Liver (tissue), 3 donors: ENCODE results near the gene ALDH1B1.

Experiments
- EGR1 ChIP-seq, 2 donors: IDR thresholded peaks; 2 replicates each; pipeline ENCODE4 v1.6.1; 2016 to 2018; ENCODE audit warnings: antibody characterized with exemption in 2 of 2, low read depth in 2 of 2
- GABPA ChIP-seq, 2 donors: IDR thresholded peaks in 1 of 2; conservative IDR thresholded peaks in 1 of 2; 2 replicates each; pipeline ENCODE4 v1.6.1; 2016; ENCODE audit warnings: antibody characterized with exemption in 2 of 2, mild to moderate bottlenecking in 1 of 2, moderate library complexity in 1 of 2
- HNF4G ChIP-seq: IDR thresholded peaks from 2 replicates; pipeline ENCODE4 v1.6.1; 2016; ENCODE audit warnings: antibody characterized with exemption
- RAD21 ChIP-seq, 2 donors: IDR thresholded peaks; 2 replicates each; pipeline ENCODE4 v1.6.1; 2016; ENCODE audit warnings: antibody characterized with exemption in 2 of 2, mild to moderate bottlenecking in 2 of 2
- SP1 ChIP-seq: IDR thresholded peaks from 2 replicates; pipeline ENCODE4 v1.6.1; 2018; ENCODE audit warnings: antibody characterized with exemption, mild to moderate bottlenecking
- TAF1 ChIP-seq: conservative IDR thresholded peaks from 2 replicates; pipeline ENCODE4 v1.6.1; 2016; ENCODE audit warnings: antibody characterized with exemption, mild to moderate bottlenecking
- YY1 ChIP-seq: IDR thresholded peaks from 2 replicates; pipeline ENCODE4 v1.6.1; 2016; ENCODE audit warnings: antibody characterized with exemption, mild to moderate bottlenecking
- TF ChIP-seq, protein P1 (sequence below): IDR thresholded peaks from 2 replicates; pipeline ENCODE4 v1.6.1; 2016; ENCODE audit warnings: antibody characterized with exemption, mild to moderate bottlenecking
- TF ChIP-seq, protein P2 (sequence below): fragments of 150-350 bp; IDR thresholded peaks from 2 replicates; pipeline ENCODE4 v1.5.1; 2017; ENCODE audit warnings: improper control_type of control experiment, low read depth, low read length; ENCODE audit not compliant: missing input control
- TF ChIP-seq, protein P3 (sequence below): IDR thresholded peaks from 2 replicates; pipeline ENCODE4 v1.6.1; 2016; ENCODE audit warnings: antibody characterized with exemption
- TF ChIP-seq, protein P4 (sequence below): IDR thresholded peaks from 2 replicates; pipeline ENCODE4 v1.6.1; 2016; ENCODE audit warnings: antibody characterized with exemption
- donor health status: healthy.
- donor health status: healthy.

DNA sequence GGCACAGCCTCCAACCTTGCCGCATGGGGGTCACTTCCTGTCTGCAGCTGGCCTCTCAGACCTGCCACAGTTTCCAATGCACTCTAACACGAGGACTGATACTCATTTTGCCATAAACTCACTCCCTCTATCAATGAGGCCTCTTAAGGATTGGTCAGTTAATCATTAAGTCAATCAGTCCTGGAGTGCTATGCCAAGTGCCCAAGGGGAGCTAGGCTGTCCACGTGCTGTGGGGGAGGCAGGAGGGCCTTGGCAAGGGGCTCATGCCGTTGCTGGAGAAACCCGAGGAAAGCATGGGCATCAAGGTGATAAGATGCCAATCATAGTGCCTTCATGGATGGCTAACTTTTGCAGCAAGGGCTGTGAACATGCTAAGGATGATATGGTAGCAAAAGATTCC lies 1.7 kb upstream of the ALDH1B1 start:
- no peak for TF ChIP-seq HNF4G
- TF ChIP-seq, protein P1, sequence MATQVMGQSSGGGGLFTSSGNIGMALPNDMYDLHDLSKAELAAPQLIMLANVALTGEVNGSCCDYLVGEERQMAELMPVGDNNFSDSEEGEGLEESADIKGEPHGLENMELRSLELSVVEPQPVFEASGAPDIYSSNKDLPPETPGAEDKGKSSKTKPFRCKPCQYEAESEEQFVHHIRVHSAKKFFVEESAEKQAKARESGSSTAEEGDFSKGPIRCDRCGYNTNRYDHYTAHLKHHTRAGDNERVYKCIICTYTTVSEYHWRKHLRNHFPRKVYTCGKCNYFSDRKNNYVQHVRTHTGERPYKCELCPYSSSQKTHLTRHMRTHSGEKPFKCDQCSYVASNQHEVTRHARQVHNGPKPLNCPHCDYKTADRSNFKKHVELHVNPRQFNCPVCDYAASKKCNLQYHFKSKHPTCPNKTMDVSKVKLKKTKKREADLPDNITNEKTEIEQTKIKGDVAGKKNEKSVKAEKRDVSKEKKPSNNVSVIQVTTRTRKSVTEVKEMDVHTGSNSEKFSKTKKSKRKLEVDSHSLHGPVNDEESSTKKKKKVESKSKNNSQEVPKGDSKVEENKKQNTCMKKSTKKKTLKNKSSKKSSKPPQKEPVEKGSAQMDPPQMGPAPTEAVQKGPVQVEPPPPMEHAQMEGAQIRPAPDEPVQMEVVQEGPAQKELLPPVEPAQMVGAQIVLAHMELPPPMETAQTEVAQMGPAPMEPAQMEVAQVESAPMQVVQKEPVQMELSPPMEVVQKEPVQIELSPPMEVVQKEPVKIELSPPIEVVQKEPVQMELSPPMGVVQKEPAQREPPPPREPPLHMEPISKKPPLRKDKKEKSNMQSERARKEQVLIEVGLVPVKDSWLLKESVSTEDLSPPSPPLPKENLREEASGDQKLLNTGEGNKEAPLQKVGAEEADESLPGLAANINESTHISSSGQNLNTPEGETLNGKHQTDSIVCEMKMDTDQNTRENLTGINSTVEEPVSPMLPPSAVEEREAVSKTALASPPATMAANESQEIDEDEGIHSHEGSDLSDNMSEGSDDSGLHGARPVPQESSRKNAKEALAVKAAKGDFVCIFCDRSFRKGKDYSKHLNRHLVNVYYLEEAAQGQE, result no peak
- TF ChIP-seq, protein P2, sequence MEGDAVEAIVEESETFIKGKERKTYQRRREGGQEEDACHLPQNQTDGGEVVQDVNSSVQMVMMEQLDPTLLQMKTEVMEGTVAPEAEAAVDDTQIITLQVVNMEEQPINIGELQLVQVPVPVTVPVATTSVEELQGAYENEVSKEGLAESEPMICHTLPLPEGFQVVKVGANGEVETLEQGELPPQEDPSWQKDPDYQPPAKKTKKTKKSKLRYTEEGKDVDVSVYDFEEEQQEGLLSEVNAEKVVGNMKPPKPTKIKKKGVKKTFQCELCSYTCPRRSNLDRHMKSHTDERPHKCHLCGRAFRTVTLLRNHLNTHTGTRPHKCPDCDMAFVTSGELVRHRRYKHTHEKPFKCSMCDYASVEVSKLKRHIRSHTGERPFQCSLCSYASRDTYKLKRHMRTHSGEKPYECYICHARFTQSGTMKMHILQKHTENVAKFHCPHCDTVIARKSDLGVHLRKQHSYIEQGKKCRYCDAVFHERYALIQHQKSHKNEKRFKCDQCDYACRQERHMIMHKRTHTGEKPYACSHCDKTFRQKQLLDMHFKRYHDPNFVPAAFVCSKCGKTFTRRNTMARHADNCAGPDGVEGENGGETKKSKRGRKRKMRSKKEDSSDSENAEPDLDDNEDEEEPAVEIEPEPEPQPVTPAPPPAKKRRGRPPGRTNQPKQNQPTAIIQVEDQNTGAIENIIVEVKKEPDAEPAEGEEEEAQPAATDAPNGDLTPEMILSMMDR, result no peak
- TF ChIP-seq, protein P3, sequence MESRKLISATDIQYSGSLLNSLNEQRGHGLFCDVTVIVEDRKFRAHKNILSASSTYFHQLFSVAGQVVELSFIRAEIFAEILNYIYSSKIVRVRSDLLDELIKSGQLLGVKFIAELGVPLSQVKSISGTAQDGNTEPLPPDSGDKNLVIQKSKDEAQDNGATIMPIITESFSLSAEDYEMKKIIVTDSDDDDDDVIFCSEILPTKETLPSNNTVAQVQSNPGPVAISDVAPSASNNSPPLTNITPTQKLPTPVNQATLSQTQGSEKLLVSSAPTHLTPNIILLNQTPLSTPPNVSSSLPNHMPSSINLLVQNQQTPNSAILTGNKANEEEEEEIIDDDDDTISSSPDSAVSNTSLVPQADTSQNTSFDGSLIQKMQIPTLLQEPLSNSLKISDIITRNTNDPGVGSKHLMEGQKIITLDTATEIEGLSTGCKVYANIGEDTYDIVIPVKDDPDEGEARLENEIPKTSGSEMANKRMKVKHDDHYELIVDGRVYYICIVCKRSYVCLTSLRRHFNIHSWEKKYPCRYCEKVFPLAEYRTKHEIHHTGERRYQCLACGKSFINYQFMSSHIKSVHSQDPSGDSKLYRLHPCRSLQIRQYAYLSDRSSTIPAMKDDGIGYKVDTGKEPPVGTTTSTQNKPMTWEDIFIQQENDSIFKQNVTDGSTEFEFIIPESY, result no peak
- TF ChIP-seq GABPA (IDR thresholded peaks at IDR 0.05 in 1 of 2, conservative IDR thresholded peaks at IDR 0.05 in 1 of 2), result no peak
- no peak for TF ChIP-seq RAD21 (IDR thresholded peaks at IDR 0.05)
- TF ChIP-seq, protein P4, sequence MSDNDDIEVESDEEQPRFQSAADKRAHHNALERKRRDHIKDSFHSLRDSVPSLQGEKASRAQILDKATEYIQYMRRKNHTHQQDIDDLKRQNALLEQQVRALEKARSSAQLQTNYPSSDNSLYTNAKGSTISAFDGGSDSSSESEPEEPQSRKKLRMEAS, result no peak
- TF ChIP-seq EGR1 (IDR thresholded peaks at IDR 0.05; ENCODE audit: low read depth in 2 of 2), result no peak
- no peak for TF ChIP-seq TAF1
- no peak for TF ChIP-seq YY1
- TF ChIP-seq SP1, result no peak
